Mesodermal cell (in vitro differentiated cells): ENCODE results near the gene ATG7.
"Not testable (repeated sequence)": the region's sequence is repeated elsewhere in the genome, so short reads cannot be mapped to it uniquely, and the experiment has no call there.

Experiments
- H3K27ac ChIP-seq: 2 replicates; pipeline ENCODE4 v1.7.0; 2013; ENCODE audit warnings: mild to moderate bottlenecking, low read depth, low read length, moderate library complexity; ENCODE audit not compliant: severe bottlenecking
- H3K36me3 ChIP-seq: 2 replicates; pipeline ENCODE4 v1.7.1; 2013; ENCODE audit warnings: mild to moderate bottlenecking, low read length, moderate library complexity; ENCODE audit not compliant: control insufficient read depth, insufficient read depth
- H3K4me1 ChIP-seq: one replicate; pipeline ENCODE4 v1.7.1; 2013; ENCODE audit warnings: mild to moderate bottlenecking, low read length; ENCODE audit not compliant: insufficient read depth, control insufficient read depth, poor library complexity, severe bottlenecking
- H3K4me3 ChIP-seq: 2 replicates; pipeline ENCODE4 v1.7.0; 2013; ENCODE audit warnings: low read length, control low read depth, mild to moderate bottlenecking; ENCODE audit not compliant: insufficient read depth, poor library complexity, severe bottlenecking; ENCODE audit errors: extremely low read depth
- H3K9me3 ChIP-seq: 2 replicates; pipeline ENCODE4 v1.7.1; 2013; ENCODE audit warnings: mild to moderate bottlenecking, low read length, moderate library complexity; ENCODE audit not compliant: control insufficient read depth
- WGBS, 2 experiments: methylation state at CpG; one replicate each; pipeline ENCODE4 v1.1.5; 2013; ENCODE audit warnings: missing lambda C conversion rate in 2 of 2; ENCODE audit not compliant: insufficient coverage in 2 of 2; 5-methylcytosine and 5-hydroxymethylcytosine counted together

Gene ATG7

DNA sequence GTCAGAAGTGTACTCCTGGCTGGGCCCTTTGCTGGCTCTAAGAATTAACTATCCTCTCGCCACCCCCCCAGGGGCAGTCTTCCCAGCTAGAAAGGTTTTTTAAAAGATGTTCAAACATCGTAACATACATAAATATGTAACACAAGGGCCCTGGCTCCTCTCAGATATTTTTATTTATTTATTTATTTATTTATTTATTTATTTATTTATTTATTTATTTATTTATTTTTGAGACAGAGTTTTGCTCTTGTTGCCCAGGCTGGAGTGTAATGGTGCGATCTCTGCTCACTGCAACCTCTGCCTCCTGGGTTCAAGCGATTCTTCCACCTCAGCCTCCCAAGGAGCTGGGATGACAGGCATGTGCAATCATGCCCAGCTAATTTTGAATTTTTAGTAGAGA lies 190.5 kb downstream of the ATG7 start:
- not testable (repeated sequence) for H3K27ac ChIP-seq, H3K9me3 ChIP-seq, H3K36me3 ChIP-seq, H3K4me1 ChIP-seq, H3K4me3 ChIP-seq
- 60 to 93% methylated on average over 1 to 2 of the region's 4 CpGs for WGBS, 2 experiments

DNA sequence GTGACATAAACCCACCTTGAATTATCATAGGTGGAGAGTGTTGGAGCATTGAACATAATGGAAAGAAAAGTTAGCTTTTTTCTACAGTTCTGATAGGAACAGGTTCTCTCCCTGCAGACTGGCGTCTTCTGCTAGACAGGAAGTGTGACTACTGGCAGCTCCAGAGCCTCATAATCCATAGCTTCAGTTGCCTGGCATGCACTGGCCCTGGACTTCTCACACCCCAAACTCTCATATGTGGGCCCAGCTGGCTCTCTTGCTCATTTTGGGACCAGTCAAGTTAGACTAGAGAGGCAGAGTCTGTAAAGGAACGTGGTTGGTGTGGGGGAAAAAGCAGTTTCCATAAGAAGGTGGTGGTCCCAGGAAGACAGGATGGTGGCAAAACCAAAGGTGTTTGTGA lies 191.4 kb downstream of the ATG7 start:
- WGBS, 2 experiments: 92 to 94% methylated on average over 2 of the region's 2 CpGs
- H3K27ac ChIP-seq: no peak overlapping the region
- H3K36me3 ChIP-seq: peaks cover under 1% of the 10 kb centered on the region
- H3K4me3 ChIP-seq: no peak overlapping the region
- H3K9me3 ChIP-seq: no peaks in the 10 kb centered on the region
- peaks cover 4% of the 10 kb centered on the region for H3K4me1 ChIP-seq

DNA sequence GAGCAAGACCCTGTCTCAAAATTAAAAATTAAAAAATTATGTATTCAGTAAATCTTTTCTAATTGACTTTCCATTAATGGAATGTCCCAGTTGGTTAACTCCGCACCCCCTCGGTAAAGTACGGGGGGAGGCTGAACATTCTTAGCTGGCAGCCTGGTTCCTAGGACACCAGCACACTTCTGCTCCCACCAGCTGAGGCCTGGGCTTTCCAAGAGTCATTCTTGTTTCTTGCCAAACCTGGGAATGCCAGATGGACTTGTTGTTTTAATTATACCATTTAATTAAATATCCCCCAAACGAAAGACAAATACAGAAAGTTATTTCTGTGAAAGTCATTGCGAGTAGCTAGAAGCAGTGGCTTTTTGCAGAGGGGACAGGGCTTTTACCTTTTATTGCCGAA lies 192.2 kb downstream of the ATG7 start:
- 90% methylated on average over 5 of the region's 6 CpGs; no CpG with 5 or more reads in 1 of the 2 experiments for WGBS, 2 experiments
- H3K4me1 ChIP-seq: peaks cover 4% of the 10 kb centered on the region
- H3K4me3 ChIP-seq: no peak overlapping the region
- H3K27ac ChIP-seq: no peak overlapping the region
- peaks cover 5% of the 10 kb centered on the region for H3K36me3 ChIP-seq
- H3K9me3 ChIP-seq: no peaks in the 10 kb centered on the region

DNA sequence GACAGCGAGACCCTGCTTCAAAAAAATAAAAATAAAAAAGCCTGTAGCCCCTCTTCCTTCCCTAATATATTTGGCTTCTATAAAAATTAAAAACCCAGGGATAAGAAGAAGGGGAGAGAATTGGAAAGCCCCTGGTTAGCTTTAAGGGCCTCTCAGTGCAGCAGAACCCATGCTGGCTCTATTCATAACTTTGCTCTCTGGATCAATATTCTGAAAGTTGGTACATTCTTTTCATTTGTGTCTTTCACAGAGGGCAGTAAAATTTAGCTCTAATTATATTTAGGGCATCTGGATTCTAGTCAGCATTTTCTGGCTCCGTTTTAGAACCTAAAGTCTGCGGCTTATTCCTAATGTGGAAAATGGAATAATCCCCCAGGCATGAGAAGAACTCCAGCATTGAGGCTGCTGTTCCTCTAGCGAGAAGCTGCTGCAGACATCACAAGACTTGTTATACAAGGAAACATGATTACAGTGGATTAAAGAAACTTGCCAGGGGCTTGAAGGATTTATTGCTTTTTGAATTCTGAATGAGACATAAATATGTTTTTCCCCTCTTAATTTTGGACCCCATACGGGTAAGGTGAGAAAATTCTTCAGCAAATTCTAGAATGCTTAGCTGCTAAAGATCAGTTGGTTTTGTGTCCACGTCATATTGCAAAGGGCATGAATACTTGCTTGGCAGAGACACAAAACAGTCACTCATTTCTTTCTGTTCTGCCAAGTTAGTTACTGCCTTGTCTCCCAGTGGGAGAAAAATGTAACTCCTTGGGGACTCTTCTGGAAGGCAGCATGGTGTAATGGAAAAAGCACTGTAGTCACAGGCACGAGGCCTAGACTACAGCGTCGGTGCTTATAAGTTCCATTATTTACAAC lies 193.8 kb downstream of the ATG7 start:
- 76 to 89% methylated on average over 3 to 5 of the region's 9 CpGs for WGBS, 2 experiments
- Histone ChIP-seq H3K4me1 (peaks cover 4% of the 10 kb centered on the region), H3K36me3 (peaks cover 5% of the 10 kb centered on the region), H3K9me3 (no peaks in the 10 kb centered on the region), H3K27ac (no peak overlapping the region), H3K4me3 (no peak overlapping the region)

DNA sequence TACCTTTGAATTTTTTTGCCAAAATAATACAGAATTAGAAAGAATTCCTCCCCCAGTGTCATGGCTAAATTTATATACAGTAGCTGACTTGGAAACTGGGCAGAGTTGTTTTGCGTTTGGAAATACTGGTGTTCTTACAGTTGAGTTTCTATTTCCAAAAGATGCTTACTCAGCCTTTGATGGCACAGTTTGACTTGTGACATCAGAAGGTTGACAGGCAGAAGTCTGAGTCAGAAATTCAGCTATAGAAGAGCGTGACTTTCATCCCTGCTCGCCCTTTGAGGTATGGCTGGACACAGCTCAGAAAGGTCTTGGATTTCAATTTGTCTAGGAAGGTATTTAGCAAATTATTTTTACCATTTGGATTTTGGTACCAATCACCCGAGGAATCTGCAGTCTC lies 195.7 kb downstream of the ATG7 start:
- H3K36me3 ChIP-seq: peaks cover 5% of the 10 kb centered on the region
- no peaks in the 10 kb centered on the region for H3K9me3 ChIP-seq
- no peak overlapping the region for H3K4me3 ChIP-seq
- H3K27ac ChIP-seq: no peak overlapping the region
- H3K4me1 ChIP-seq: peaks cover 4% of the 10 kb centered on the region
- 96 to 98% methylated on average over 4 of the region's 4 CpGs for WGBS, 2 experiments

DNA sequence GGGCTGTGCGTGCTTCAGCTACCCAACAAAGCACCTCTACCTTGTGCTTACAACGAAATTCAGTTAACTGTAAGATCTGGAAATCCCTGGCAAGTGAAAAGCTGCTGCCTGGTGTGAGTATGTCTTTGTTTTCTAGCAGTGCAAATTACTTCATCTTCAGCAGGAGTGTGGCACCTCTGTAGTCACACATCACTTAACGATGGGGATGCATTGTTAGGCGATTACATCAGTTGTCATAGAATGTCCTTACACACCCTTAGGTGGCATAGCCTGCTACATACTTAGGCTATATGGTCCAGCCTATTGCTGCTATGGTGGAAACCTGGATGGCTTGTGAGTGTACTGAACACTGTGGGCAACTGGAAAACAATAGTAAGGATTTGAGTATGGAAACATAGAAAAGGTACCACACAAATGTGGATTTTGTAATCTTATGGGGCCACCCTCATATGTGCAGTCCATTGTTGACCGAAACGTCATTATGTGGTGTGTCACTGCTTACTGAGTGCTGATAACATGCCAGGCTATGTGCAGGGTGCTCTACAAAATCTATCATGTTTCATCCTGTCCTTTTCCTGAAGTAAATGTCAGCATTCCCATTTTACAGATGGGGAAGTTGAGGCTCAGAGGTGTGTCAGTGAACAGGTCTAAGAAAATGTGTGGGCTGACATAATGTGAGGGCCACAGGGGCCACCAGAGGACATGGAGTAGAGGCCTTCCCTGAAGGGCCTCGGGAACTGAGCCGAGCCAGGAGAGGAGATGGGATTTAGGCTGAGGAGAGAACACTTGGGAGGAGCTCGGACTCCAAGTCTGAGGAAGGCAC lies 198.0 kb downstream of the ATG7 start:
- Histone ChIP-seq H3K27ac (no peak overlapping the region), H3K4me3 (no peak overlapping the region), H3K4me1 (peaks cover 4% of the 10 kb centered on the region), H3K36me3 (peaks cover 5% of the 10 kb centered on the region), H3K9me3 (no peaks in the 10 kb centered on the region)
- 82 to 85% methylated on average over 6 to 7 of the region's 9 CpGs for WGBS, 2 experiments

DNA sequence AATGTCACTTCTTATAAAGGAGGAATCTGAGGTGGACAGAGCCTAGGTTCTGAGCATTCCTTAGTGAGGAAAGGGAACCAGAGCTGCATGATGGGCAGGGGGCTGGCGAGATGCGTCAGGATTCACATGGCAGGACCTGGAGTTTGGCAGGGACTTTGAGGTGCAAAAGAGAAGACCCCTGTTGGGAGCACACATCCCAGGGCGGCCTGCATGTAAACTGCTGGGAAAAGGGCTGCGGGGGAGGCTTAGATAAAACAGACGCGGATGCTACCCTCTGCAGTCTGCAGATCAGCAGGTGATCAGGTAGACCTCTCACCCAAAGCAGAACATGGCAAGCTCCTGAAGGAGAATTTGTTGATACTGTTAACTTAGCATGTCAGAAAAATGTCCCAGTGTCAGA lies 203.1 kb downstream of the ATG7 start:
- no peak overlapping the region for H3K27ac ChIP-seq
- 59 to 61% methylated on average over 6 of the region's 6 CpGs for WGBS, 2 experiments
- H3K4me1 ChIP-seq: peaks cover 26% of the 10 kb centered on the region
- H3K4me3 ChIP-seq: no peak overlapping the region
- no peaks in the 10 kb centered on the region for H3K36me3 ChIP-seq
- H3K9me3 ChIP-seq: no peaks in the 10 kb centered on the region

DNA sequence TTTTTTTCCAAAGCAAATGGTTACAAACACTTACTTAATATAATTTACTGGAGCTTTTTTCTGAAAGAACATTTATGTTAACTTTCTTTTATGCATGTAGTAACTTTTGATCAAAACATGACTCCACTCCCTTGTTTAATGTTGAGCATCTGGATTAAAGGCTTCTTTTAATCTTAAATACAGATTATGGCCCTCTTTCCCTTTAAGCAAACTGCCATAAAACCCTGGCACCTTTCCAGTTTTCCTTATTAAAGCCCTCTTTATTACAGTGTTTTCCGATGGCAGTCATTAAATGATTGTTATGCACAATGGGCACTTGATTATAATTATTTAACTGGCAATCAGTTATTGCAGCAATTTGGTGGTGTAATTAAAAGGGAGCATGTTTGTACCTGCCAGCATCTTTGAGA lies 204.5 kb downstream of the ATG7 start:
- Histone ChIP-seq H3K36me3 (no peaks in the 10 kb centered on the region), H3K4me1 (peaks cover 26% of the 10 kb centered on the region), H3K27ac (peak overlapping the region; percentile 84), H3K9me3 (no peaks in the 10 kb centered on the region), H3K4me3 (no peak overlapping the region)
- 88% methylated on average over 1 of the region's 1 CpG; no CpG with 5 or more reads in 1 of the 2 experiments for WGBS, 2 experiments

DNA sequence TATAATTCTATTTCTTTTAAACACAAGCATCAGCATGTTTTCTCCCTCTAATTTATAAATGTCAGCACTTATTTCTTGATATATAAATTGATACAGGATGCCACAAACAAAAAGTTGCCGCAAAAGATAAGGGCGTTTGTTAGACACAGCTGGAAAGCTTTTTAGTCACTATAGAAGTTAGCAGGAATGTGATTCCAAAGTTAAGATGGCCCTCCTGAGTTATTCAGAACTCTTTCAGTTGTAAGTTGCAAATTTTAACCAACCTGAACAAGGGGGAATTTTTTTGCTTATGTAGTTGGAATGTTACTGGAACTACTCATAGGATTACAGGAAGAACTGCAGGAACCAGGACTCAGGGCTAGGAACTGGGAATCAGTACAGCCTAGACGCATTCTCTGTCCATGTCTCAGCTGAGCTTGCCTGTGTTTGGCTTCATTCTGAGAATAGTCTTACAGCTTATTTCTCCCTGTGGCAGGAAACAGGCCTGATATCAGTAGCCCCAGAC lies 205.3 kb downstream of the ATG7 start:
- peak overlapping the region; percentile 84 for H3K27ac ChIP-seq
- H3K36me3 ChIP-seq: no peaks in the 10 kb centered on the region
- H3K4me1 ChIP-seq: peaks cover 26% of the 10 kb centered on the region
- H3K9me3 ChIP-seq: no peaks in the 10 kb centered on the region
- H3K4me3 ChIP-seq: no peak overlapping the region
- WGBS, 2 experiments: 49 to 64% methylated on average over 2 to 3 of the region's 3 CpGs

DNA sequence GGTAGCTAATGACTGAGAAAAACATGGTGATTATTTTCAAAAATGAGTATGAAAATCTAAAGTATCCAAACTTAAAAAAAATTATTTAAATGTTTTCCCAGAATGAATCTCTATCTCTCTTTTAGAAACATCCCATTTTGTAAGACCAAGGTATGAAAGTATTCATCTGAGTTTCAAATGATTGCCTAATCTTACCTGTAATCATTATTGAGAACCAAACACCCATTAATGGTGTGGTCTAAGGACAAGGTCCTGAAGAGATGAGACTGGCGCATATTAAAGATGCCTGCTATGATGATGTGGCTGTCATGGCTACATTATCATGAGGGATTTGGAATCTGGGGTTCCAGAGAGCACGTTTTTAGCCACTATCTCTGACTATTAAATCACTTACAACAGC lies 206.0 kb downstream of the ATG7 start:
- H3K9me3 ChIP-seq: no peaks in the 10 kb centered on the region
- H3K36me3 ChIP-seq: no peaks in the 10 kb centered on the region
- peaks cover 26% of the 10 kb centered on the region for H3K4me1 ChIP-seq
- H3K27ac ChIP-seq: peak overlapping the region; percentile 84
- WGBS, 2 experiments: 100% methylated on average over 2 of the region's 2 CpGs; no CpG with 5 or more reads in 1 of the 2 experiments
- no peak overlapping the region for H3K4me3 ChIP-seq
